SK-N-SH treated with all-trans-retinoic acid at 6 μM for 48 hours (cell line): ENCODE results near the gene REV3L.

ENCODE experiments used
- ARNTL ChIP-seq: fragments of 450-650 bp; formaldehyde crosslinking; IDR thresholded peaks from 2 replicates; pipeline ENCODE4 v1.5.0; 2020; ENCODE audit warnings: low read depth, mild to moderate bottlenecking, moderate library complexity, borderline replicate concordance
- CREB5 ChIP-seq: fragments of 250-450 bp; sonication (Bioruptor Pico); IDR thresholded peaks from 2 replicates; pipeline ENCODE4 v1.5.1; 2020; ENCODE audit warnings: low read depth, mild to moderate bottlenecking, moderate library complexity
- ESRRG ChIP-seq: fragments of 250-450 bp; sonication (Bioruptor Pico); IDR thresholded peaks from 2 replicates; pipeline ENCODE4 v1.6.1; 2021; ENCODE audit warnings: mild to moderate bottlenecking
- RARB ChIP-seq: fragments of 250-450 bp; sonication (Bioruptor Pico); IDR thresholded peaks from 2 replicates; pipeline ENCODE4 v1.8.0; 2021; ENCODE audit warnings: mild to moderate bottlenecking, moderate library complexity
- TOX ChIP-seq: fragments of 250-450 bp; sonication (Bioruptor Pico); IDR thresholded peaks from 2 replicates; pipeline ENCODE4 v1.8.0; 2021; ENCODE audit warnings: mild to moderate bottlenecking, moderate library complexity, borderline replicate concordance
- TSHZ2 ChIP-seq: fragments of 250-450 bp; sonication (Bioruptor Pico); IDR thresholded peaks from 2 replicates; pipeline ENCODE4 v1.5.0; 2020; ENCODE audit warnings: mild to moderate bottlenecking, moderate library complexity
- ZFP3 ChIP-seq: fragments of 250-450 bp; sonication (Bioruptor Pico); IDR thresholded peaks from 2 replicates; pipeline ENCODE4 v1.5.0; 2020; ENCODE audit warnings: mild to moderate bottlenecking, moderate library complexity

- TF ChIP-seq RARB (CRISPR knock-in tag) (no peak), ARNTL (CRISPR knock-in tag) (no peak), TSHZ2 (CRISPR knock-in tag) (no peak), TOX (CRISPR knock-in tag) (no peak), CREB5 (CRISPR knock-in tag) (no peak), ESRRG (no peak), ZFP3 (CRISPR knock-in tag) (no peak)
Observed at GRCh38 chr6:111461860-111462259, 21.2 kb downstream of the REV3L start.
